Esophagus muscularis mucosa (tissue), 4 donors: ENCODE measurements around the gene NPTX1. TPM values are rescaled to one million over a fixed set of nuclear protein-coding genes. Genes with fewer than 3 reads are reported as not detected.

Experiments used
- DNase-seq: peaks from one replicate; pipeline ENCODE4 v3.0.0-alpha.2; 2017; ENCODE audit errors: extremely low spot score
- H3K27ac ChIP-seq, 4 donors: fragments of 200-600 bp; sonication (generic); replicated peaks in 1 of 4; 1 replicate in 3 of 4; 2 replicates in 1 of 4; pipeline ENCODE4 v1.5.1; 2016 to 2019; ENCODE audit warnings: mild to moderate bottlenecking in 1 of 4
- H3K27me3 ChIP-seq, 4 donors: fragments of 200-600 bp; sonication (generic); one replicate each; pipeline versions ENCODE4 v1.5.1 to v1.6.0; 2016 to 2019
- H3K36me3 ChIP-seq, 4 donors: fragments of 200-600 bp; sonication (generic); one replicate each; pipeline ENCODE4 v1.5.1; 2016 to 2019
- H3K4me1 ChIP-seq, 4 donors: fragments of 200-600 bp; sonication (generic); one replicate each; pipeline ENCODE4 v1.5.1; 2016 to 2019
- H3K4me3 ChIP-seq, 4 donors: fragments of 200-600 bp; sonication (generic); 1 replicate in 2 of 4; 2 replicates in 2 of 4; pipeline ENCODE4 v1.5.1; 2016 to 2019; ENCODE audit warnings: mild to moderate bottlenecking in 4 of 4, moderate library complexity in 1 of 4
- H3K9me3 ChIP-seq, 4 donors: fragments of 200-600 bp; sonication (generic); 1 replicate in 3 of 4; 2 replicates in 1 of 4; pipeline ENCODE4 v1.5.1; 2016 to 2019
- EP300 ChIP-seq: sonication (generic); formaldehyde crosslinking; IDR thresholded peaks from one replicate; pipeline ENCODE4 v1.6.1; 2017; ENCODE audit warnings: antibody characterized with exemption
- POLR2A ChIP-seq: fragments of 450-650 bp; IDR thresholded peaks from one replicate; pipeline ENCODE4 v1.6.1; 2017; ENCODE audit warnings: antibody characterized with exemption, moderate library complexity, mild to moderate bottlenecking, low read depth
- POLR2AphosphoS5 ChIP-seq, 2 donors: sonication (generic); formaldehyde crosslinking; IDR thresholded peaks; one replicate each; pipeline ENCODE4 v1.6.1; 2017; ENCODE audit warnings: antibody characterized with exemption in 2 of 2
- WGBS: methylation state at CpG from one replicate; pipeline ENCODE4 v1.1.5; 2018; 5-methylcytosine and 5-hydroxymethylcytosine counted together
- intact Hi-C: fragments of 100-400 bp; cut with DNase I; formaldehyde crosslinking; loops from one replicate; pipeline ENCODE4 v1.15.1; 2023
- total RNA-seq, 4 donors: library from RNA; depleted of rRNA; stranded (reverse); fragments of >200 nt; gene quantifications; one replicate each; pipeline versions ENCODE4 v1.1.0 to v1.2.1, GENCODE V29; 2016
- TF ChIP-seq, protein P1 (sequence below), 3 experiments: fragments of 200-600 bp in 2 of 3; fragments of 450-650 bp in 1 of 3; sonication (generic) in 2 of 3; IDR thresholded peaks; one replicate each; pipeline ENCODE4 v1.5.1; 2017 to 2019; ENCODE audit warnings: antibody characterized with exemption in 3 of 3, mild to moderate bottlenecking in 2 of 3, moderate library complexity in 1 of 3

NPTX1 gene, protein sequence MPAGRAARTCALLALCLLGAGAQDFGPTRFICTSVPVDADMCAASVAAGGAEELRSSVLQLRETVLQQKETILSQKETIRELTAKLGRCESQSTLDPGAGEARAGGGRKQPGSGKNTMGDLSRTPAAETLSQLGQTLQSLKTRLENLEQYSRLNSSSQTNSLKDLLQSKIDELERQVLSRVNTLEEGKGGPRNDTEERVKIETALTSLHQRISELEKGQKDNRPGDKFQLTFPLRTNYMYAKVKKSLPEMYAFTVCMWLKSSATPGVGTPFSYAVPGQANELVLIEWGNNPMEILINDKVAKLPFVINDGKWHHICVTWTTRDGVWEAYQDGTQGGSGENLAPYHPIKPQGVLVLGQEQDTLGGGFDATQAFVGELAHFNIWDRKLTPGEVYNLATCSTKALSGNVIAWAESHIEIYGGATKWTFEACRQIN
- total RNA-seq = 1 to 10 TPM in 3 of 4 donors, under 1 TPM in 1; 0.42 to 5.5 (median 4.1) TPM

DNA sequence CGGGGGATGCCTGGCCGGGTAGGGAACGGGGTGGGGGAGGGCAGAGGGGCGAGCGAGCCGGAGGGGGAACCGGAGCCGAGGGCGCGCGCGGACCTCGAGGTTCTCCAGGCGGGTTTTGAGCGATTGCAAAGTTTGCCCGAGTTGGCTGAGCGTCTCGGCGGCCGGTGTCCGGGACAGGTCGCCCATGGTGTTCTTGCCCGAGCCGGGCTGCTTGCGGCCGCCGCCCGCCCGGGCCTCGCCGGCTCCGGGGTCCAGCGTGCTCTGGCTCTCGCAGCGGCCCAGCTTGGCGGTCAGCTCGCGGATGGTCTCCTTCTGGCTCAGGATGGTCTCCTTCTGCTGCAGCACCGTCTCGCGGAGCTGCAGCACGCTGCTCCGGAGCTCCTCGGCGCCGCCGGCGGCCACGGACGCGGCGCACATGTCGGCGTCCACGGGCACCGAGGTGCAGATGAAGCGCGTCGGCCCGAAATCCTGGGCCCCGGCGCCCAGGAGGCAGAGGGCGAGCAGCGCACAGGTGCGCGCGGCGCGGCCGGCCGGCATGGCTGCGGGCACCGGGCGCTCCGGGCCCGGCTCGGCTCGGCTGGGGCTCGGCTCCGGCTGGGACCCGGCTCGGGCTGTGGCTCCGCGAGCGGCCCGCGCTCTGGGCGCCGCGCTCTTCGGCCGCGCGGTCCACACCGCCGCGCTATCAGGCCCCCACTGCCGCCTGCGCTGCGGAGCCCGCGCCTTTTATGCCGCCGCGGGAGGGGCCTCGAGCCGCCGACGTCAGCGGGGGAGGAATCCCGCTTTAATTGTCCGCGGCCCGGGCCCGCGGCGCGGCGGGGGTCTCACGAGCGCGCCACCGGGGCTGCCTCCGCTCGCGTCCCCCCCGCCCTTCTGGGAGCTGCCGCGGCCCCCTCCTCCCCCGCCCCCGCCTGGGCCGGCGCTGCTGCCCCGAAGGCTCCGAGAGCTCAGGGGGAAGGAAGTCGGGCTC, at the start of gene NPTX1:
TSS of gene NPTX1 (minus strand) at position 698 of the 967 bp plus-strand sequence. CDS start at position 537, 161 bp downstream.
- WGBS = 20% methylated on average over 2 of the region's 136 CpGs
- peaks cover 22 to 100% (median 51%) of the 10 kb centered on the region in 4 donors for H3K27me3 ChIP-seq
- intact Hi-C loops = loop anchor here (10.0 kb wide), 1 partner anchor 69 kb away; the partner anchor contains the start of gene RPTOR

DNA sequence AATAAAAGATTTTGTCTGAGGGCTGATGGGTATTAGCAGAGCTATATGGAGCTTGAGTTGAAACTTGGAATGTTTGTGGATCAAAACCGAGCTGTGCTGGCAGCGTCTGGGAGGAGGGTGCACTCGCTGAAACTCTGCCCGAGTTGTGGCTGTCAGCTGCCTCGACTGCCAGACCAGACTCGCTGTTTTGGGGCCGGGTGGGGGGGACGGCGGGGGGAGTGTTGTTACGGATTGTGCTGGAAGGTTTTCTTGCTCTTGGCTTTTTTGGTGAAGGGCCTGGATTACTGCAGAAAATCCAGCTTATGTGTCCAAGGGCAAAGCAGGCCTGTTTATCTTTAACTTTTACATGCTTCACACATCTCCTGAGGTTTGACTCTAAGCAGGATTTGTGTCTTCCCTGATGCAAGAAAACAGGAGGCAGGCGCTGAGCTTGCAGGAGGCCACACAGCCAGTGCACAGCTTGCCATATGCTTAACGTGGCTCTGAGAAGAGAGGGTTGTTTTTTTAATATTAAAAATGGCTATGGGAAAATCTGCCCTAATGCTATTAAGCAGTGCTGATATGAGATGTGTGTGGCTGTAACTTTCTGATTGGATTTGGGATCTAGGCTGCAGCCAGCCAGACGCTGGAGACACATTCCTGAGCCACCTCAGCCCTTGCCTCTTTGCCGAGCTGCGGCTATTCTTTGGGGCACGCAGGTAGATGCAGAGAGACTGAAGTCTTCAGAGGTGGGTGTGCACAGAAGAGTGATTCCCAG, 47.7 kb upstream of the NPTX1 start:
- no peaks in the 10 kb centered on the region for H3K36me3 ChIP-seq
- TF ChIP-seq EP300 (no peak), POLR2AphosphoS5 (IDR thresholded peaks at IDR 0.05) (no peak), POLR2A (no peak)
- TF ChIP-seq, protein P1, sequence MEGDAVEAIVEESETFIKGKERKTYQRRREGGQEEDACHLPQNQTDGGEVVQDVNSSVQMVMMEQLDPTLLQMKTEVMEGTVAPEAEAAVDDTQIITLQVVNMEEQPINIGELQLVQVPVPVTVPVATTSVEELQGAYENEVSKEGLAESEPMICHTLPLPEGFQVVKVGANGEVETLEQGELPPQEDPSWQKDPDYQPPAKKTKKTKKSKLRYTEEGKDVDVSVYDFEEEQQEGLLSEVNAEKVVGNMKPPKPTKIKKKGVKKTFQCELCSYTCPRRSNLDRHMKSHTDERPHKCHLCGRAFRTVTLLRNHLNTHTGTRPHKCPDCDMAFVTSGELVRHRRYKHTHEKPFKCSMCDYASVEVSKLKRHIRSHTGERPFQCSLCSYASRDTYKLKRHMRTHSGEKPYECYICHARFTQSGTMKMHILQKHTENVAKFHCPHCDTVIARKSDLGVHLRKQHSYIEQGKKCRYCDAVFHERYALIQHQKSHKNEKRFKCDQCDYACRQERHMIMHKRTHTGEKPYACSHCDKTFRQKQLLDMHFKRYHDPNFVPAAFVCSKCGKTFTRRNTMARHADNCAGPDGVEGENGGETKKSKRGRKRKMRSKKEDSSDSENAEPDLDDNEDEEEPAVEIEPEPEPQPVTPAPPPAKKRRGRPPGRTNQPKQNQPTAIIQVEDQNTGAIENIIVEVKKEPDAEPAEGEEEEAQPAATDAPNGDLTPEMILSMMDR (IDR thresholded peaks at IDR 0.05) = no peak
- no peak overlapping the region for H3K27ac ChIP-seq
- H3K27me3 ChIP-seq = peaks cover 0 to 45% (median 1%) of the 10 kb centered on the region in 4 donors
- intact Hi-C loops = no loop called here
- H3K4me3 ChIP-seq = no peak overlapping the region
- DNase-seq = no peak
- peaks cover 0 to 4% (median 0%) of the 10 kb centered on the region in 4 donors for H3K4me1 ChIP-seq
- 66% methylated on average over 16 of the region's 16 CpGs for WGBS
- no peaks in the 10 kb centered on the region for H3K9me3 ChIP-seq

More for the DNA sequence above, at the start of gene NPTX1:
- H3K9me3 ChIP-seq = no peaks in the 10 kb centered on the region
- peaks cover 0 to 4% (median 0%) of the 10 kb centered on the region in 4 donors for H3K36me3 ChIP-seq
- peaks cover 42 to 55% (median 52%) of the 10 kb centered on the region in 4 donors for H3K4me1 ChIP-seq
- no peak for DNase-seq
- H3K4me3 ChIP-seq = peak within 1 kb of the TSS; percentile 49 to 59 (median 52)
- peak in 1 of 2 donors; percentile 20 for TF ChIP-seq POLR2AphosphoS5 (IDR thresholded peaks at IDR 0.05)
- TF ChIP-seq, protein P1 (IDR thresholded peaks at IDR 0.05) = no peak
- peak within 1 kb of the TSS in 2 of 4 donors; percentile 46 to 61 for H3K27ac ChIP-seq

DNA sequence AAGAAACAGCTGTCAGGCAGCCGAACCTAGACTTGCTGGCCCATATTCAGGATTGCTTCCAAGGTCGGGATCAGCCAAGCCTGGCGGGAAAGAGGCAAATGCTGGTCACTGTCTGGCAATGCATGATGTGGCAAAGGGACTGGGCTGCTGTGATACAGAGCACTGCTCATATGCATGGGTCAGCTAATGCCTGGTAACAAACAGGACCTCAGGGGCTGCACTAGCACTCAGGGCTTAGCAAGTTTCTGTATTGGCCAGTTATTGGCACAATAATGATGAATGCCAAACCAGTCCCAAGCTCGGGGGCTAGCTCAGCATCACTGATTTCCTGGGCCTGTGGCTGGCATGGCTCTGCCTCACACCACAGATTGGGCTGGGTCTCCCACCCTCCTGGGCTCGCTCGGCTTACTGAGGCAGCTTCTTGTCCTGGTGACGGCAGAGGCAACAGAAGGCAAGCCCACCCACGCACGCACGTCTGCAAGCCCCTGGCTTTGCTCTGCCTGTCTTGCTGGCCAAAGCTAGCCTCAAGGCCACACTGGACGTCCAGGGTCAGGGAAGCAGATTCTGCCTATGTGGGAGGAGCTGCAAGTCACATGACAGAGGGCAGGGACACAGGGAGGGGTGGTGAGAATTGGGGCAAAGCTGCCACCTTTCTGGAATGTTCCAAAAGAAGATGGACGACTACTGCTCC, 46.8 kb upstream of the NPTX1 start:
- TF ChIP-seq POLR2AphosphoS5 (IDR thresholded peaks at IDR 0.05) (no peak), EP300 (no peak), POLR2A (no peak)
- TF ChIP-seq, protein P1 (IDR thresholded peaks at IDR 0.05) = no peak
- Histone ChIP-seq H3K36me3 (no peaks in the 10 kb centered on the region), H3K9me3 (no peaks in the 10 kb centered on the region), H3K27ac (no peak overlapping the region), H3K4me3 (no peak overlapping the region), H3K4me1 (no peaks in the 10 kb centered on the region), H3K27me3 (peaks cover 0 to 36% (median 0%) of the 10 kb centered on the region in 4 donors)
- 78% methylated on average over 6 of the region's 12 CpGs for WGBS
- no peak for DNase-seq
- intact Hi-C loops = no loop called here
